ENCODE measurements around the gene STK35.
A peak's percentile ranks its signal among the peaks of the same experiment; 100 is the strongest.

The STK35 gene

GRCh38 chr20:2089447-2089846 lies 12.2 kb upstream of the STK35 start:
- no peak for TF ChIP-seq CTCF (conservative IDR thresholded peaks at IDR 0.05; ENCODE audit: low read depth, low read length)
- H3K4me3 ChIP-seq (ENCODE audit: low read length), result no peak overlapping the region
- no peak for DNase-seq (ENCODE audit: low read depth)

GRCh38 chr20:2093159-2093781 lies 8.4 kb upstream of the STK35 start:
- TF ChIP-seq CTCF (conservative IDR thresholded peaks at IDR 0.05; ENCODE audit: low read depth, low read length), result peak; percentile 77
- H3K4me3 ChIP-seq (ENCODE audit: low read length), result no peak overlapping the region
- DNase-seq (ENCODE audit: low read depth), result no peak

- TF ChIP-seq CTCF (conservative IDR thresholded peaks at IDR 0.05; ENCODE audit: low read depth, low read length), result no peak
- DNase-seq (ENCODE audit: low read depth), result no peak
Observed at GRCh38 chr20:2093883-2094282, 7.7 kb upstream of the STK35 start.

GRCh38 chr20:2101865-2102584 lies 398 bp downstream of the STK35 start:
- DNase-seq (ENCODE audit: low read depth), result peak; percentile 82
- no peak for TF ChIP-seq CTCF (conservative IDR thresholded peaks at IDR 0.05; ENCODE audit: low read depth, low read length)
- H3K4me3 ChIP-seq (ENCODE audit: low read length), result peak overlapping the region; percentile 85

More at GRCh38 chr20:2093883-2094282, 7.7 kb upstream of the STK35 start:
- no peak overlapping the region for H3K4me3 ChIP-seq (ENCODE audit: low read length)

- no peak for TF ChIP-seq CTCF (conservative IDR thresholded peaks at IDR 0.05; ENCODE audit: low read depth, low read length)
- H3K4me3 ChIP-seq (ENCODE audit: low read length), result peak overlapping the region; percentile 85
- DNase-seq (ENCODE audit: low read depth), result peak; percentile 58
Observed at GRCh38 chr20:2102585-2103460, 1.2 kb downstream of the STK35 start.

GRCh38 chr20:2103461-2104153 lies 2.0 kb downstream of the STK35 start:
- DNase-seq (ENCODE audit: low read depth), result no peak
- H3K4me3 ChIP-seq (ENCODE audit: low read length), result peak overlapping the region; percentile 85
- TF ChIP-seq CTCF (conservative IDR thresholded peaks at IDR 0.05; ENCODE audit: low read depth, low read length), result no peak

All from retinal pigment epithelial cell (primary cell).